Fibroblast of villous mesenchyme (primary cell): ENCODE measurements around the gene DNAH2. TPM values are rescaled to one million over a fixed set of nuclear protein-coding genes. Genes with fewer than 3 reads are reported as not detected.
A peak's percentile ranks its signal among the peaks of the same experiment; 100 is the strongest.

Experiments
- DNase-seq: peaks from one replicate; pipeline ENCODE4 v3.0.0-alpha.2; 2010; ENCODE audit warnings: low read depth
- H3K4me3 ChIP-seq: 2 replicates; pipeline ENCODE4 v1.5.1; 2011; ENCODE audit warnings: low read depth, mild to moderate bottlenecking, low read length
- total RNA-seq: library from RNA; depleted of rRNA; stranded (reverse); fragments of >200 nt; gene quantifications from 2 replicates; pipeline ENCODE4 v1.2.3, GENCODE V29; 2012
- TF ChIP-seq, protein P1 (sequence below): IDR thresholded peaks from 2 replicates; pipeline ENCODE4 v1.5.1; 2012; ENCODE audit warnings: low read depth, mild to moderate bottlenecking, low read length; ENCODE audit not compliant: insufficient read depth

Gene DNAH2
- total RNA-seq, 1 donor, result 0.43 TPM

DNA sequence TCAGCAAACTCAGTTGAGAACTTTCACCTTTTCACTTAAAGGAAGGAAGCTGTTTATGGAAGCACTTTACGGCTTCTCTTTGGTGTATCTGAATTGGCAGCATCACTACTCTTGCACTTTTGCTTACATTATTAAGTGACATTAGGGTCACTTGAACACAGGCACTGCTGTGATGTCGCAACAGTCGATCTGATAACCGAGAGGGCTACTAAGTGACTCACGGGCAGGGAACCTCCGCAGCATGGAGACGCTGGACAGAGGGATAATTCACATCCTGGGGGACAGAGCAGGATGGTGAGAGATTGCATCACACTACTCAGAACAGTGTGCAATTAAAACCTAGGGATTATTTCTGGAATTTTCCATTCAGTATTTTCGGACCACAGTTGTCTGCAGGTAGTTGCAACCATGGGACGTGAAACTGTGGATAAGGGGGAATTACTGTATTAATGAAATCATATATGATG, 56.5 kb downstream of the DNAH2 start:
- DNase-seq, result peak; percentile 95
- H3K4me3 ChIP-seq, result no peak overlapping the region
- TF ChIP-seq, protein P1, sequence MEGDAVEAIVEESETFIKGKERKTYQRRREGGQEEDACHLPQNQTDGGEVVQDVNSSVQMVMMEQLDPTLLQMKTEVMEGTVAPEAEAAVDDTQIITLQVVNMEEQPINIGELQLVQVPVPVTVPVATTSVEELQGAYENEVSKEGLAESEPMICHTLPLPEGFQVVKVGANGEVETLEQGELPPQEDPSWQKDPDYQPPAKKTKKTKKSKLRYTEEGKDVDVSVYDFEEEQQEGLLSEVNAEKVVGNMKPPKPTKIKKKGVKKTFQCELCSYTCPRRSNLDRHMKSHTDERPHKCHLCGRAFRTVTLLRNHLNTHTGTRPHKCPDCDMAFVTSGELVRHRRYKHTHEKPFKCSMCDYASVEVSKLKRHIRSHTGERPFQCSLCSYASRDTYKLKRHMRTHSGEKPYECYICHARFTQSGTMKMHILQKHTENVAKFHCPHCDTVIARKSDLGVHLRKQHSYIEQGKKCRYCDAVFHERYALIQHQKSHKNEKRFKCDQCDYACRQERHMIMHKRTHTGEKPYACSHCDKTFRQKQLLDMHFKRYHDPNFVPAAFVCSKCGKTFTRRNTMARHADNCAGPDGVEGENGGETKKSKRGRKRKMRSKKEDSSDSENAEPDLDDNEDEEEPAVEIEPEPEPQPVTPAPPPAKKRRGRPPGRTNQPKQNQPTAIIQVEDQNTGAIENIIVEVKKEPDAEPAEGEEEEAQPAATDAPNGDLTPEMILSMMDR, result no peak

DNA sequence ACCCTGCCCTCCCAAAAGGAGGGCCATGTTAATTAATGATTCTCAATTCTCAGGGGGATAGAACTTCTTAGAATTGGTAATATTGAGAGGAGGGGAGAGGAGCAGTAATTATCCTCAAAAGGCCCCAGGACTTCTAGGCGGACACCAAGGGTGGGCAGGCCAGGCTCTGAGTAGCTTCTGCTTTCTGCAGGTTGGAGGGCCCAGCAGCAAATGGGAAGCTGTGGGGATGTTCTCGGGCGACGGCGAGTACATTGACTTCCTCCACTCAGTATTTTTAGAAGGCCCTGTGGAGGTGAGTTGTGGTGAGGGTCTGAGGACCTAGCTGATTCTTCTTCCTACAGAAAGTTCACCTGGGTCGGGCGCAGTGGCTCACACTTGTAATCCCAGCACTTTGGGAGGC, 57.5 kb downstream of the DNAH2 start:
- TF ChIP-seq, protein P1, result no peak

DNA sequence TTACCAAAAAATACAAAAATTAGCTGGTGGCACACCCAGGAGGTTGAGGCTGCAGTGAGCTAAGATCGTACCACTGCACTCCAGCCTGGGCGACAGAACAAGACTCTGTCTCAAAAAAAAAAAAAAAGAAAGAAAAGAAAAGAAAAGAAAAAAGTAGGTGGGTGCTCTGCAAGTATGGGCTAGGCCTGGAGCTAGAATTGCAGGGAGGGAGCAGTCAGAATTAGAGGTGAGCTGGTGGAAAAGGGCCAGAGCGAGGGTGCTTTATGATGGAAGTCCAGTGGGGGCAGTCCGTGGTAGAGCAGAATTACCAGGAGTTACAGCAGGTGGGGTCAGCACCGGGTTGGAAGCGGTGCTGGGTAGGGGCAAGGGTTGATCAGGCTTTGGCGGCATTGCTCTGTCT, 59.5 kb downstream of the DNAH2 start:
- DNase-seq, result no peak
- TF ChIP-seq, protein P1, result no peak
- no peak overlapping the region for H3K4me3 ChIP-seq

More for the DNA sequence above, 57.5 kb downstream of the DNAH2 start:
- no peak for DNase-seq
- no peak overlapping the region for H3K4me3 ChIP-seq

DNA sequence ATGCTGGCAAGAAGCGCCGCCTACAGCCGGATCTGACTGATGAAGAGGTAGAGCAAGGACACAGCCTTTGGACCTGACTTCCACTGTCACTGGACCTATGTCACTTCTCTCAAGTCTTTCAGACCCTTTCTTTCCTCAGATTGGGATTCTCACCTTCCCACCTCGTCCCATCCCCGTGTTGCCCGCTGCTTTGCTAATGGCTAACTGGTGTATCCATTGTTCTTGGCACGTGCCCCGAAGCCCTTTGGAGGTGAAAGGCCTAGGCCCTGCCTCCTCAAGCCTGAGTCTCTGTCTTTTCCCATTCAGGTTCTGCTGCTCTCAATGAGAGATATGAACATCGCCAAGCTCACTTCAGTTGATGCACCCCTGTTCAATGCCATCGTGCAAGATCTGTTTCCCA, 63.2 kb downstream of the DNAH2 start:
- no peak overlapping the region for H3K4me3 ChIP-seq
- TF ChIP-seq, protein P1, result no peak
- DNase-seq, result no peak

DNA sequence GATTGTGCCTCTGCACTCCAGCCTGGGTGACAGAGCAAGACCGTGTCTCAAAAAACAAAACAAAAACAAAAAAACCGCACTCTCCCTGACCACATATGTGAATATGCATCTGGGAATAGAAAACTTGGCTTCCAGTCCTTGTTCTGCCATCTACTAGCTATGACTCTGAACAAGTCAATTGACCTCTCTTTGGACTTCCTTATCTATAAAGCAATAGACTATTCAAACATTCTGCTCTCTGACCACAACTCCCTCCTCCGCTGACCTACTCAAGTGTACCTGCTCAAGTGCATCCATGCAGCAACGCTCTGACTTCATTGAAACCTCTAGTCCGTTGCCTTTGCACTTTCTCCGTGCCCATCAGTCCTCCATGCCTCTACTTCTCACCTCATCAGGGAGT, 63.9 kb downstream of the DNAH2 start:
- no peak overlapping the region for H3K4me3 ChIP-seq
- TF ChIP-seq, protein P1, result no peak
- no peak for DNase-seq

DNA sequence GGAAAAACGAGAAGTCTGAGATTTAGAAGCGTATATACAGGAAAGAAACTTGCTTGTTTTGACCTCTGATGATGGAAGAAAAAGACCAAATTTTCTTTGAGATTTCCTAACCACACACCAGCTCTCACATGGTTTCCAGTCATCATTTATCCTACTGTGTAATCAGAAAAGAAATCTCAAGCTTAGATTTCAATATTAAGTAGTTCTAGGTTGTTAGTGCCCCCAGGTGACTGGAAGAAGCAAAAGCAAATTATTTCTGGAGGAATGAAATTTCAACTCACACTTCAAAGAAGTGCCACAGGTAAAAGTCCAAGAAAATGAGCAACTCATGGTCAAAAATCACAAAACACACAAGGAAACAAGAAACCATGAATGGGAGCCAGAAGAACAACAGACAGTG, 64.7 kb downstream of the DNAH2 start:
- no peak overlapping the region for H3K4me3 ChIP-seq
- TF ChIP-seq, protein P1, result peak; percentile 52
- DNase-seq, result peak; percentile 77

DNA sequence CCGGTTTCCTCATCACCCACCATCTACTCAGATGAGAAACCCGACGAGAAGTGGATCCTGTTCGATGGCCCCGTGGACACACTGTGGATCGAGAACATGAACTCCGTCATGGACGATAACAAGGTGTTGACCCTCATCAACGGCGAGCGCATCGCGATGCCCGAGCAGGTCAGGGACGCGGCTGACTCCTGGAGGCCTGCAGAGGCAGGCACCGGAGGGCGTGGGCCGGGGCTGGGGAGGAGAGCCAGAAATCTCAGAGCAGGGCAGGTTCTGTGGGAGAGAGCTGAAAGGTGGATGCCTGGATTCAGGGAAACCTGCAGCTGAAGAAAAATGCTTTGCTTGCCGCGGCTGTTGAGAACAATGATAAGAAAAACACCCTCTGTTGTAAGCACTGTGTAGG, 69.3 kb downstream of the DNAH2 start:
- no peak overlapping the region for H3K4me3 ChIP-seq
- DNase-seq, result no peak
- TF ChIP-seq, protein P1, result no peak
